HL-60 (cell line): ENCODE results near the gene TUT4.

ENCODE experiments used
- POLR2AphosphoS5 ChIP-seq: IDR thresholded peaks from 2 replicates; pipeline ENCODE4 v1.6.1; 2012; ENCODE audit warnings: low read depth
- TF ChIP-seq, protein P1 (sequence below): IDR thresholded peaks from one replicate; pipeline ENCODE4 v1.5.1; 2011; ENCODE audit warnings: low read length, control low read depth, inconsistent platforms; ENCODE audit not compliant: insufficient read depth
- TF ChIP-seq, protein P2 (sequence below): IDR thresholded peaks from 2 replicates; pipeline ENCODE4 v1.6.1; 2012; ENCODE audit warnings: low read depth; ENCODE audit not compliant: insufficient replicate concordance

- TF ChIP-seq, protein P1, sequence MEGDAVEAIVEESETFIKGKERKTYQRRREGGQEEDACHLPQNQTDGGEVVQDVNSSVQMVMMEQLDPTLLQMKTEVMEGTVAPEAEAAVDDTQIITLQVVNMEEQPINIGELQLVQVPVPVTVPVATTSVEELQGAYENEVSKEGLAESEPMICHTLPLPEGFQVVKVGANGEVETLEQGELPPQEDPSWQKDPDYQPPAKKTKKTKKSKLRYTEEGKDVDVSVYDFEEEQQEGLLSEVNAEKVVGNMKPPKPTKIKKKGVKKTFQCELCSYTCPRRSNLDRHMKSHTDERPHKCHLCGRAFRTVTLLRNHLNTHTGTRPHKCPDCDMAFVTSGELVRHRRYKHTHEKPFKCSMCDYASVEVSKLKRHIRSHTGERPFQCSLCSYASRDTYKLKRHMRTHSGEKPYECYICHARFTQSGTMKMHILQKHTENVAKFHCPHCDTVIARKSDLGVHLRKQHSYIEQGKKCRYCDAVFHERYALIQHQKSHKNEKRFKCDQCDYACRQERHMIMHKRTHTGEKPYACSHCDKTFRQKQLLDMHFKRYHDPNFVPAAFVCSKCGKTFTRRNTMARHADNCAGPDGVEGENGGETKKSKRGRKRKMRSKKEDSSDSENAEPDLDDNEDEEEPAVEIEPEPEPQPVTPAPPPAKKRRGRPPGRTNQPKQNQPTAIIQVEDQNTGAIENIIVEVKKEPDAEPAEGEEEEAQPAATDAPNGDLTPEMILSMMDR, result no peak
- TF ChIP-seq, protein P2, sequence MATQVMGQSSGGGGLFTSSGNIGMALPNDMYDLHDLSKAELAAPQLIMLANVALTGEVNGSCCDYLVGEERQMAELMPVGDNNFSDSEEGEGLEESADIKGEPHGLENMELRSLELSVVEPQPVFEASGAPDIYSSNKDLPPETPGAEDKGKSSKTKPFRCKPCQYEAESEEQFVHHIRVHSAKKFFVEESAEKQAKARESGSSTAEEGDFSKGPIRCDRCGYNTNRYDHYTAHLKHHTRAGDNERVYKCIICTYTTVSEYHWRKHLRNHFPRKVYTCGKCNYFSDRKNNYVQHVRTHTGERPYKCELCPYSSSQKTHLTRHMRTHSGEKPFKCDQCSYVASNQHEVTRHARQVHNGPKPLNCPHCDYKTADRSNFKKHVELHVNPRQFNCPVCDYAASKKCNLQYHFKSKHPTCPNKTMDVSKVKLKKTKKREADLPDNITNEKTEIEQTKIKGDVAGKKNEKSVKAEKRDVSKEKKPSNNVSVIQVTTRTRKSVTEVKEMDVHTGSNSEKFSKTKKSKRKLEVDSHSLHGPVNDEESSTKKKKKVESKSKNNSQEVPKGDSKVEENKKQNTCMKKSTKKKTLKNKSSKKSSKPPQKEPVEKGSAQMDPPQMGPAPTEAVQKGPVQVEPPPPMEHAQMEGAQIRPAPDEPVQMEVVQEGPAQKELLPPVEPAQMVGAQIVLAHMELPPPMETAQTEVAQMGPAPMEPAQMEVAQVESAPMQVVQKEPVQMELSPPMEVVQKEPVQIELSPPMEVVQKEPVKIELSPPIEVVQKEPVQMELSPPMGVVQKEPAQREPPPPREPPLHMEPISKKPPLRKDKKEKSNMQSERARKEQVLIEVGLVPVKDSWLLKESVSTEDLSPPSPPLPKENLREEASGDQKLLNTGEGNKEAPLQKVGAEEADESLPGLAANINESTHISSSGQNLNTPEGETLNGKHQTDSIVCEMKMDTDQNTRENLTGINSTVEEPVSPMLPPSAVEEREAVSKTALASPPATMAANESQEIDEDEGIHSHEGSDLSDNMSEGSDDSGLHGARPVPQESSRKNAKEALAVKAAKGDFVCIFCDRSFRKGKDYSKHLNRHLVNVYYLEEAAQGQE, result no peak
- no peak for TF ChIP-seq POLR2AphosphoS5
Observed at GRCh38 chr1:52385376-52385775, 167.5 kb downstream of the TUT4 start.
